Common myeloid progenitor, CD34-positive (primary cell): ENCODE data around the gene FRMD4A.
A peak's percentile ranks its signal among the peaks of the same experiment; 100 is the strongest.

Experiments
- CTCF ChIA-PET: fragments of 350-600 bp; sonication (Branson Sonifier 250); formaldehyde crosslinking; loops from one replicate; lab custom pipeline; 2021; ENCODE audit warnings: antibody characterized with exemption; lab: Charles Lee
- POLR2A ChIA-PET: fragments of 350-600 bp; sonication (Branson Sonifier 250); formaldehyde crosslinking; loops from one replicate; lab custom pipeline; 2021; ENCODE audit warnings: antibody characterized with exemption; lab: Charles Lee
- DNase-seq, 3 donors: peaks; one replicate each; pipeline versions ENCODE4 v3.0.0 to v3.0.0-alpha.2; 2013
- H3K27ac ChIP-seq, 2 experiments: 1 replicate in 1 of 2; 2 replicates in 1 of 2; pipeline ENCODE4 v1.7.0; 2013; ENCODE audit warnings: inconsistent platforms in 2 of 2, low read length in 2 of 2, mild to moderate bottlenecking in 2 of 2, low read depth in 1 of 2, moderate library complexity in 1 of 2; ENCODE audit not compliant: severe bottlenecking in 2 of 2, insufficient read depth in 1 of 2, poor library complexity in 1 of 2
- H3K27me3 ChIP-seq, 5 experiments: replicated peaks in 2 of 5; 1 replicate in 3 of 5; 2 replicates in 2 of 5; pipeline versions ENCODE4 v1.6.1 to v1.7.0; 2013; ENCODE audit warnings: low read length in 4 of 5, mild to moderate bottlenecking in 2 of 5, moderate library complexity in 2 of 5, inconsistent platforms in 1 of 5; ENCODE audit not compliant: insufficient read depth in 5 of 5, control insufficient read depth in 4 of 5
- H3K36me3 ChIP-seq, 4 experiments: 1 replicate in 2 of 4; 2 replicates in 2 of 4; pipeline versions ENCODE4 v1.6.1 to v1.7.0; 2013; ENCODE audit warnings: low read length in 3 of 4, control low read depth in 1 of 4, mild to moderate bottlenecking in 1 of 4; ENCODE audit not compliant: control insufficient read depth in 4 of 4, insufficient read depth in 4 of 4
- H3K4me1 ChIP-seq, 4 experiments: 1 replicate in 3 of 4; 2 replicates in 1 of 4; pipeline versions ENCODE4 v1.6.1 to v1.7.1; 2013; ENCODE audit warnings: low read length in 3 of 4, mild to moderate bottlenecking in 3 of 4, control low read depth in 1 of 4, inconsistent platforms in 1 of 4, moderate library complexity in 1 of 4; ENCODE audit not compliant: control insufficient read depth in 4 of 4, insufficient read depth in 4 of 4; ENCODE audit errors: control extremely low read depth in 1 of 4
- H3K4me3 ChIP-seq, 7 experiments: 1 replicate in 4 of 7; 2 replicates in 3 of 7; pipeline versions ENCODE4 v1.5.1 to v1.7.0; 2013; ENCODE audit warnings: mild to moderate bottlenecking in 7 of 7, low read length in 6 of 7, moderate library complexity in 6 of 7, inconsistent platforms in 2 of 7, low read depth in 2 of 7, control low read depth in 1 of 7; ENCODE audit not compliant: insufficient read depth in 4 of 7, control insufficient read depth in 1 of 7; ENCODE audit errors: extremely low read depth in 1 of 7
- H3K9me3 ChIP-seq, 5 experiments: 1 replicate in 4 of 5; 2 replicates in 1 of 5; pipeline versions ENCODE4 v1.6.1 to v1.7.1; 2013; ENCODE audit warnings: low read length in 4 of 5, mild to moderate bottlenecking in 2 of 5, inconsistent platforms in 1 of 5, low read depth in 1 of 5, moderate library complexity in 1 of 5; ENCODE audit not compliant: control insufficient read depth in 4 of 5, insufficient read depth in 2 of 5; ENCODE audit errors: control extremely low read depth in 1 of 5
- WGBS: methylation state at CpG from one replicate; pipeline ENCODE4 v1.1.5; 2013; ENCODE audit not compliant: insufficient coverage; 5-methylcytosine and 5-hydroxymethylcytosine counted together

Gene FRMD4A

GRCh38 chr10:13887761-13888160, 443.0 kb downstream of the FRMD4A start:
- POLR2A ChIA-PET, result no interaction called here
- H3K27me3 ChIP-seq, result peaks cover 28 to 78% (median 33%) of the 10 kb centered on the region in 5 experiments
- H3K36me3 ChIP-seq, result no peaks in the 10 kb centered on the region
- no peak overlapping the region for H3K27ac ChIP-seq
- 94% methylated on average over 3 of the region's 4 CpGs for WGBS
- H3K4me1 ChIP-seq, result peaks cover 0 to 14% (median 11%) of the 10 kb centered on the region in 4 experiments
- DNase-seq, result no peak
- no peak overlapping the region for H3K4me3 ChIP-seq
- no peaks in the 10 kb centered on the region for H3K9me3 ChIP-seq
- CTCF ChIA-PET, result no interaction called here

- peaks cover 12 to 65% (median 25%) of the 10 kb centered on the region in 5 experiments for H3K27me3 ChIP-seq
Measured at GRCh38 chr10:13885238-13885990, 445.3 kb downstream of the FRMD4A start.

GRCh38 chr10:13883636-13884444, 446.9 kb downstream of the FRMD4A start:
- POLR2A ChIA-PET, result no interaction called here

More at GRCh38 chr10:13885238-13885990, 445.3 kb downstream of the FRMD4A start:
- CTCF ChIA-PET, result no interaction called here
- no peak overlapping the region for H3K4me3 ChIP-seq
- WGBS, result 97% methylated on average over 5 of the region's 9 CpGs
- H3K27ac ChIP-seq, result no peak overlapping the region
- H3K9me3 ChIP-seq, result no peaks in the 10 kb centered on the region
- POLR2A ChIA-PET, result no interaction called here
- peaks cover 0 to 16% (median 6%) of the 10 kb centered on the region in 4 experiments for H3K4me1 ChIP-seq
- no peaks in the 10 kb centered on the region for H3K36me3 ChIP-seq
- no peak for DNase-seq

GRCh38 chr10:13882119-13882711, 448.5 kb downstream of the FRMD4A start:
- ChIA-PET CTCF (interaction anchor here (0.7 kb wide), 1 partner anchor 21 kb away, joined by 3 read pairs; no protein-coding TSS in a partner anchor), POLR2A (no interaction called here)
- no peaks in the 10 kb centered on the region for H3K36me3 ChIP-seq
- peak overlapping the region in 2 of 7 experiments; percentile 9 to 22 for H3K4me3 ChIP-seq
- peaks cover 0 to 16% (median 6%) of the 10 kb centered on the region in 4 experiments for H3K4me1 ChIP-seq
- 13% methylated on average over 6 of the region's 7 CpGs for WGBS
- peak; percentile 65 to 88 (median 81) for DNase-seq
- H3K9me3 ChIP-seq, result no peaks in the 10 kb centered on the region
- H3K27me3 ChIP-seq, result peaks cover 0 to 35% (median 11%) of the 10 kb centered on the region in 5 experiments
- H3K27ac ChIP-seq, result no peak overlapping the region

More at GRCh38 chr10:13883636-13884444, 446.9 kb downstream of the FRMD4A start:
- Histone ChIP-seq H3K4me3 (no peak overlapping the region), H3K4me1 (peaks cover 0 to 16% (median 6%) of the 10 kb centered on the region in 4 experiments), H3K27me3 (peaks cover 8 to 49% (median 10%) of the 10 kb centered on the region in 5 experiments), H3K9me3 (no peaks in the 10 kb centered on the region), H3K36me3 (no peaks in the 10 kb centered on the region), H3K27ac (no peak overlapping the region)
- WGBS, result 100% methylated on average over 2 of the region's 8 CpGs
- DNase-seq, result no peak
- CTCF ChIA-PET, result no interaction called here

GRCh38 chr10:13880760-13881159, 450.0 kb downstream of the FRMD4A start:
- ChIA-PET POLR2A (no interaction called here), CTCF (no interaction called here)
- no peaks in the 10 kb centered on the region for H3K9me3 ChIP-seq
- H3K27ac ChIP-seq, result no peak overlapping the region
- DNase-seq, result no peak
- no peaks in the 10 kb centered on the region for H3K36me3 ChIP-seq
- H3K4me3 ChIP-seq, result no peak overlapping the region
- 90% methylated on average over 2 of the region's 3 CpGs for WGBS
- peaks cover 0 to 24% (median 2%) of the 10 kb centered on the region in 5 experiments for H3K27me3 ChIP-seq
- H3K4me1 ChIP-seq, result peaks cover 0 to 16% (median 6%) of the 10 kb centered on the region in 4 experiments

GRCh38 chr10:13877154-13877909, 453.4 kb downstream of the FRMD4A start:
- peaks cover 0 to 23% (median 5%) of the 10 kb centered on the region in 4 experiments for H3K4me1 ChIP-seq
- no peak overlapping the region for H3K27ac ChIP-seq
- H3K4me3 ChIP-seq, result no peak overlapping the region
- no peaks in the 10 kb centered on the region for H3K36me3 ChIP-seq
- DNase-seq, result no peak
- POLR2A ChIA-PET, result no interaction called here
- peaks cover 0 to 9% (median 2%) of the 10 kb centered on the region in 5 experiments for H3K27me3 ChIP-seq
- 82% methylated on average over 5 of the region's 11 CpGs for WGBS
- H3K9me3 ChIP-seq, result no peaks in the 10 kb centered on the region
- CTCF ChIA-PET, result no interaction called here
